ENCODE data around the gene ZDHHC22.

The ZDHHC22 gene

DNA sequence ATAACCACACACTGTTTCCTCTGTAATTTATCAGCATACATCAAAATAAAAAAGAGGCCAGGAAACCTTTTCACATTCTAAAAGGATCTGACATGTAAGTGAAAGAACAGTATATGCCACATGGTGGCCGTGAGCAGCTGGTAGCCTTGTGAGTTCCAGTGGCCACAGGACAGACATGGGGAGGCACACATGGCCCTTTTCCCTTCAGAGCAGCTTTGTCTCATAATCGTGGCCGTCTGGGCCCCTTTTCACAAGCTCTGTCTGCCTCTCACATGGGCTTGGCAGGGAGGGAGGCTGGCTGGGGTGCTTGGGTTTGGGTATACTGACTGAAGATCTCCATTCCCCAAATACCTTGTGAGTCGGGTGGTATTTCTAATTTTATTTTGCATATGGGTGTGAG, 1.5 kb upstream of the ZDHHC22 start:
- Histone ChIP-seq H3K36me3 (ENCODE audit: insufficient read depth, low read length) (no peaks in the 10 kb centered on the region), H3K9ac (ENCODE audit: low read length) (no peak overlapping the region), H3K4me3 (ENCODE audit: low read depth, low read length, poor library complexity, severe bottlenecking) (no peak overlapping the region), H3K9me3 (ENCODE audit: low read length) (no peaks in the 10 kb centered on the region), H4K20me1 (ENCODE audit: insufficient read depth, low read length) (no peaks in the 10 kb centered on the region), H3F3A (ENCODE audit: insufficient read depth, low read length) (no peaks in the 10 kb centered on the region), H3K27me3 (ENCODE audit: insufficient read depth, low read length) (no peaks in the 10 kb centered on the region), H3K4me1 (ENCODE audit: insufficient read depth, low read length, severe bottlenecking) (no peaks in the 10 kb centered on the region), H3K27ac (ENCODE audit: low read depth, low read length, poor library complexity, severe bottlenecking) (no peak overlapping the region), H2AFZ (ENCODE audit: low read length) (no peak overlapping the region), H3K79me2 (ENCODE audit: insufficient read depth, low read length) (no peaks in the 10 kb centered on the region), H3K4me2 (ENCODE audit: low read length) (no peak overlapping the region), H3K9me2 (ENCODE audit: low read depth, low read length) (no peaks in the 10 kb centered on the region)
- TF ChIP-seq, protein P1, sequence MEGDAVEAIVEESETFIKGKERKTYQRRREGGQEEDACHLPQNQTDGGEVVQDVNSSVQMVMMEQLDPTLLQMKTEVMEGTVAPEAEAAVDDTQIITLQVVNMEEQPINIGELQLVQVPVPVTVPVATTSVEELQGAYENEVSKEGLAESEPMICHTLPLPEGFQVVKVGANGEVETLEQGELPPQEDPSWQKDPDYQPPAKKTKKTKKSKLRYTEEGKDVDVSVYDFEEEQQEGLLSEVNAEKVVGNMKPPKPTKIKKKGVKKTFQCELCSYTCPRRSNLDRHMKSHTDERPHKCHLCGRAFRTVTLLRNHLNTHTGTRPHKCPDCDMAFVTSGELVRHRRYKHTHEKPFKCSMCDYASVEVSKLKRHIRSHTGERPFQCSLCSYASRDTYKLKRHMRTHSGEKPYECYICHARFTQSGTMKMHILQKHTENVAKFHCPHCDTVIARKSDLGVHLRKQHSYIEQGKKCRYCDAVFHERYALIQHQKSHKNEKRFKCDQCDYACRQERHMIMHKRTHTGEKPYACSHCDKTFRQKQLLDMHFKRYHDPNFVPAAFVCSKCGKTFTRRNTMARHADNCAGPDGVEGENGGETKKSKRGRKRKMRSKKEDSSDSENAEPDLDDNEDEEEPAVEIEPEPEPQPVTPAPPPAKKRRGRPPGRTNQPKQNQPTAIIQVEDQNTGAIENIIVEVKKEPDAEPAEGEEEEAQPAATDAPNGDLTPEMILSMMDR (IDR thresholded peaks at IDR 0.05; ENCODE audit: low read length): no peak
- no peak for TF ChIP-seq EZH2 (IDR thresholded peaks at IDR 0.05; ENCODE audit: borderline replicate concordance, low read length)

DNA sequence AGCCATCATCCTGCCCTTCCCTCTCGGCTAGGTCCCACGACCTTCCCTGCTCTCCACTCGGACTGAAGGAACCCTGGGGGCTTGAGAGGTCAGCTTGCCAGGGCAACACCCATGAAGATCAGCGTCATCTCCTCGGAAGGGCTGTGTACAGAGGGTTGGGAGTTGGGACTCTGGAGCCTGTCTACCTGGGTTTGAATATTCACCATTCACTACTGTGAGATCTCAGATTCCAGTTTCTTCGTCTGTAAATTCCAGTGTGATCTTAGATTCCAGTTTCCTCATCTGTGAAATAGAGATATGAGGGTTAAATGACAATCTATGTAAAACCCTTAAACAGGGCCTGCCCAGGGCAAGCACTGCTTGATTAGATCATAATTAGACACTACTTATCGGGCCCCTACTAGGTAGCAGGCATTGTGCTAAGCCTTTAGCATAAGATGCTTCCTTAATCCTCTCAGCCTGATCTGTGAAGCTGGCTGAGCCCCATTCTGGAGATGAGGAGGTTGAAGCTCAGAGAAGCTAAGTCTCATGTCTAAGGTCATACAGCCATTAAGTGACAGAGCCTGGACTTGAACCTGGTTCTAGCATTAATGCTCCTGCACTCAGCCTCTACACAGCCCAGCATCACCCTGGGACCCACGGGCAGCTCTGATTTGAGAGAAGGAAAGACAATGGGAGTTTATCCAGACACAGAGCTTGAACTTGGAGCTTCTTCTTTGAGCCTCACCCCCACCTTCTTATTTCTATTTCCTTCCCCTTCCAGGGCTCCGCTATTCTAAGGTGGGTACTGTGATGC, 612 bp upstream of the ZDHHC22 start:
- Histone ChIP-seq H3K79me2 (ENCODE audit: insufficient read depth, low read length) (no peaks in the 10 kb centered on the region), H3K36me3 (ENCODE audit: insufficient read depth, low read length) (no peaks in the 10 kb centered on the region), H4K20me1 (ENCODE audit: insufficient read depth, low read length) (no peaks in the 10 kb centered on the region), H3K9ac (ENCODE audit: low read length) (no peak overlapping the region), H3F3A (ENCODE audit: insufficient read depth, low read length) (no peaks in the 10 kb centered on the region), H3K9me3 (ENCODE audit: low read length) (no peaks in the 10 kb centered on the region), H3K9me2 (ENCODE audit: low read depth, low read length) (no peaks in the 10 kb centered on the region), H3K27me3 (ENCODE audit: insufficient read depth, low read length) (no peaks in the 10 kb centered on the region), H3K4me2 (ENCODE audit: low read length) (no peak overlapping the region), H3K27ac (ENCODE audit: low read depth, low read length, poor library complexity, severe bottlenecking) (no peak overlapping the region), H3K4me1 (ENCODE audit: insufficient read depth, low read length, severe bottlenecking) (no peaks in the 10 kb centered on the region), H2AFZ (ENCODE audit: low read length) (no peak overlapping the region), H3K4me3 (ENCODE audit: low read depth, low read length, poor library complexity, severe bottlenecking) (no peak overlapping the region)
- TF ChIP-seq EZH2 (IDR thresholded peaks at IDR 0.05; ENCODE audit: borderline replicate concordance, low read length): no peak
- TF ChIP-seq, protein P1 (IDR thresholded peaks at IDR 0.05; ENCODE audit: low read length): no peak

DNA sequence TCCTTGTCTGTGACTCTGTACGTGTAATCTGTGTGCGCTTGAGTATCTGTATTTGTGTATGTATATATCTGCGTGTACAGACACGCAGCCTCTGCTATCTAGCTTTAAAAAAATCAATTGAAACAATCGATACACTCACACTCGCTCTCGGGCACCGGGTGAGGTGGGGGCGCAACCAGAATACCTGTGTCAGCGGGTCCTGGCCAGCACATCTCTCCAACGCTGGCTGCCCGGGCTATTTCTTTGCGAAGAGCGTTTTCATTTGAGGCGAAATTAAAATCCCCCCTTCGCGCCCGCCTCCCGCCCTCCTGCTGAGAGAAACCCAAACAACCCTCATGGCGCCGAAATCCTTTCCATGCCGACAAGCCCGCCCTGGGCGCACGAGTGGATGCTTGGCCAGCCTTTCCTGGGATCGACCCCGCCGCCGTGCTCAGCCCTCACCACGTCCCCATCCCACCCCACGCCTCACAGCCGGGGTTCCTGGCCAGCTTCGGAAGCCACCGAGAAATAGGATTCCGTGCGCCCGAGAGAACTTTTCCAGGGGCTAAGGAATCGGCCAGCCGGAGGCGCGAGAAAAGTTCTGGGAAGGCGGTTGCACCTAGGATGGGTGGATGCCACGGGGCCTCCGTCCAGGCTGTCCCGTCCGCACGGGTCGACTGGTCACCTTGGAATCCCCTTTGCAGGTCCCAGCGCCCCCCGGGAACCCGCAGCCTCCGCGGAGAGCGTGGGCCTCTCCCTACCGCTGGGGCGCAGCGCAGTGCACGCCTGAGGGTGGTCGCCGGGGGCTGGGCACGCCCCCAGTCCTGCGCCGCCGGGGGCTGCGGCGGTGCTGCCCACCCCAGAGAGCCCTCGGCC, 1.0 kb downstream of the ZDHHC22 start:
- Histone ChIP-seq H3F3A (ENCODE audit: insufficient read depth, low read length) (no peaks in the 10 kb centered on the region), H2AFZ (ENCODE audit: low read length) (no peak overlapping the region), H3K79me2 (ENCODE audit: insufficient read depth, low read length) (no peaks in the 10 kb centered on the region), H3K4me3 (ENCODE audit: low read depth, low read length, poor library complexity, severe bottlenecking) (no peak overlapping the region), H3K9me3 (ENCODE audit: low read length) (no peaks in the 10 kb centered on the region), H3K27ac (ENCODE audit: low read depth, low read length, poor library complexity, severe bottlenecking) (no peak overlapping the region), H3K4me2 (ENCODE audit: low read length) (no peak overlapping the region), H3K27me3 (ENCODE audit: insufficient read depth, low read length) (no peaks in the 10 kb centered on the region), H3K9me2 (ENCODE audit: low read depth, low read length) (no peaks in the 10 kb centered on the region), H3K9ac (ENCODE audit: low read length) (no peak overlapping the region), H3K36me3 (ENCODE audit: insufficient read depth, low read length) (no peaks in the 10 kb centered on the region), H3K4me1 (ENCODE audit: insufficient read depth, low read length, severe bottlenecking) (no peaks in the 10 kb centered on the region), H4K20me1 (ENCODE audit: insufficient read depth, low read length) (no peaks in the 10 kb centered on the region)
- TF ChIP-seq EZH2 (IDR thresholded peaks at IDR 0.05; ENCODE audit: borderline replicate concordance, low read length): no peak
- TF ChIP-seq, protein P1 (IDR thresholded peaks at IDR 0.05; ENCODE audit: low read length): no peak

All from OCI-LY1 (cell line).